Suppressor macrophage (primary cell): ENCODE results near the gene LSM3.

ENCODE experiments used
- DNase-seq, 4 experiments: peaks; one replicate each; pipeline ENCODE4 v3.0.0-alpha.2; 2020 to 2022

LSM3 gene

DNA sequence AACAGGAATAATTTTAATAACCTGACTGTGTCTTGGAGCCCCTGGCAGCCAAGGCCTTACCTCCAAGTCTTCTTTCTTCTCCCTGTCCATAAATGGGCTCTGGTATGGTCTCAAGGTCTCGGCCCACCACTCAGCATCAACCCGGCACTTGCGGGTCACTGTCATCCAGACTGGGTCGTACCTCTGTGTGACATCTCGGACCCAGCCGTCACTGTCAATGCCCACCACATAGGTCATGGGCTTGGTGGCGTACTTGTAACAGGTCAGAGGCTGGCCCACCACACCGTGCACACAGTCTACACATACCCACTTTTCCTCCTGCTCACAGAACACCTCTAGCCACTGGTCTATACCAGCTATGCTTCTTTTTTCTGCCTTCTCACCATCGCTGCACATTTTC, 20.7 kb upstream of the LSM3 start:
- DNase-seq: no peak

DNA sequence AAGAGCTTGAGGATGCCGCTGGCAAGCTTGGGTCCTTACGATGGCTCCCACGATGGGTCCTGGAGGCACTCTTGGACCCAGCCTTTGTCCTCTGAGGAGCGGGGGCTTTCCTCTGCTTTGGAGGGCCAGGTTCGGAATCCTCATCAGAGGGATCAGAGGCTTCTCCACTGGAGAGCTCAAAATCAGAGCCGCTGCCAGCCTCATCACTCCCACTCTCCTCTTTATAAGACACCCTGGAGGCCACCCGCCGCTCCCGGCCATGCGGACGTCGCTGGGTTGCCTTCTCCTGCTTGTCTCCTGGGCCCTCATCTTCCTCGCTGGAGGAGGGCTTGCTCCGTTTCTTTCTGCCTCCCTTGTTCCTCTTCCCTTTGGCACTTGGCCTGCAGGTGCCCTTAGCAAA, 20.2 kb upstream of the LSM3 start:
- DNase-seq: no peak

DNA sequence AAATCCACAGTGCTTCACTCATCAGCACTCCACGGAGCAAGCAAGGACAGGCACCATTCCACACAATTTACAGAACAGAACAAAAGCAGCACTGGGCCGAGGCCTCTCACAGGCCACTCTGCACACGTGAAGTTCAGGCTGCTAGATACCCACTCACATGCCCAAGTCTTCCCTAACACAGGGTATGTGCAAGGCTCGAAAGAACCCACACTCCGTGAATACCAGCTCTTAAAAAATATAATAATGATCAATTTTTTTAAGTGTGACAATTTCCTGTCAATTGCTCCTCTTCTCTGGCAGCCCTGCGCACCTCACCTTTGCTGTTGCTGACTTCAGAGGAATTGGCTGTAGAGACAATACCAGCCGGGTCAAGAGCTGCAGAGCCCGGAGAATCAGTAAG, 19.2 kb upstream of the LSM3 start:
- DNase-seq: no peak

DNA sequence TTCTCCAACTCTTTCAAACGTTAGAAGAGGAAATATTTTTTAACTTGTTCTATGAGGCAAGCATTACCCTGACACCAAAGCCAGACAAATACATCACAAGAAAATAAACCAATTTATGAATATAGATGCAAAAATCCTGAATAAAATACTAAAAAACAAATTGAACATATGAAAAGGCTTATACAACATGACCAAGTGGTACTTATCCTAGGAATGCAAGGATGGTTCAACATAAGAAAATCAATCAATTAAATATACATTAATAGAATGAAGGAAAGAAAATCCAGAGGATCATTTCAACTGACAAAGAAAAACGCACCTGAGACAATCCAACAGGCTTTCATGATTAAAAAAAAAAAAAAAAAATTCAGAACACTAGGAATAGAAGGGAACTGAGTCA, 17.3 kb upstream of the LSM3 start:
- DNase-seq: no peak

DNA sequence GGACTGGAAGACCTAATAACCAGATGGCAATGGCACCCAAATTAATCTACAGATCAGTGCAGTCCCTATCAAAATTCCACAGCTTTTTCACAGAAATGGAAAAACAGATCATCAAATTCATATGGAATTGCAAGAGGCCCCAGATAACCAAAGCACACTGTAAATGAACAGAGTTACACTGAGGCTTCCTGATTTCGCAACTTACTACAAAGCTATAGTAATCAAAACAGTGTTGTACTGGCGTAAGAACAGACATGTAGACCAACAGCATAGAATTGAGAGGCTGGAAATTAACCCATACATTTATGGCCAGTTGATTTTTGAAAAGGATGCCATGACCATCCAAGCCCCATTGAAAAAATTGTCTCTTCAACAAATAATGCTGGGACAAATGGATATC, 16.4 kb upstream of the LSM3 start:
- peak in 1 of 4 experiments; percentile 45 for DNase-seq

DNA sequence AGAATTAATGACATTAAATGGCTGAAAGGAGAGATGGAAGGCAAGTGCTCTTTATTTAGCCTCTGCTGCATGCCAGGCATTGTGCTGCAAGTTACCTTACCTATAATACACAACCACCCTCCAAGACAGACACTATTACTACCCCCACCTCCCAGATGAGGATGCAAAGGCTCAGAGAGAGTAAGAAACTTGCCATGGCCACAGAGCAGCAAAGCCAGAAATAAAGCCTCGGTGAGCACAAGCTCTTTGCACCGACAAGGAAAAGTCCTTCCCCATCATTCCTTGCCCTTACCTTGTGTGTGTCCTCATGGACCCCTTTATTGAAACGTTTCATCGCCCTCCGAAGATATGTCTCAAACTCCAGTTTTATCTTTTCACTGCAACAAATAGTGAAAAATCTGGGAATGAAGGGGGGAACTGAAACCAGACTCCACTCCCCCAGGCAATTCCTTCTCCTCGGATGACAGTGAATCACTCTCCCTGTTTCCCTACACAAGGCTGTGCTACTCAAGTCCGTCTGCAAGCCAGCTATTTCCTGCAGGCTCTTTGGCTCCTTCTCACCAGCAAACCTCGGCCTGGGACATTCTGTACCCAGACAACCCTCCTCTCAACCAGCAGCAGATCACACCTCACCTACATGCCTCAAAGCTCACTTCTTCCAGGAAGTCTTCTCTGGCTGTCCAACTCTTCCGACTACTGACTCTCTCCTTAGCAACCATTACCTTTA, 11.6 kb upstream of the LSM3 start:
- DNase-seq: peak in 1 of 4 experiments; percentile 10

DNA sequence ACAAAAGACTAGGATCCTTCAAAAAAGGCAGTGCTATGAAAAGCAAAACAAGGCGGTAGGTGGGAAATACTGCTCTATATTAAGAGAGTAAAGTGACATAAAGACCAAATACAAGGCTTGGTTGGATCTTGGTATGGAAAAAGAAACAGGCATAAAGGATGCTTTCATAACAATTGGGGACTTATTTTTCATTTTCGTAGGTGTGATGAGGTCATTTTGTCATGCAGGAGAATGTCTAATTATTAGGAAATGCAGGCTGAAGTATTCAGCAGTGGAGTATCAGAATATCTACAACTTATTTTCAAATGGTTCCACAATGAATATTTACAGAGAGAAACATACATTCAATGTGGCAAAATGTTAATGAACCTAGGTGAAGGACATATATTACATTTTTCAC, 9.2 kb upstream of the LSM3 start:
- DNase-seq: peak in 2 of 4 experiments; percentile 28

DNA sequence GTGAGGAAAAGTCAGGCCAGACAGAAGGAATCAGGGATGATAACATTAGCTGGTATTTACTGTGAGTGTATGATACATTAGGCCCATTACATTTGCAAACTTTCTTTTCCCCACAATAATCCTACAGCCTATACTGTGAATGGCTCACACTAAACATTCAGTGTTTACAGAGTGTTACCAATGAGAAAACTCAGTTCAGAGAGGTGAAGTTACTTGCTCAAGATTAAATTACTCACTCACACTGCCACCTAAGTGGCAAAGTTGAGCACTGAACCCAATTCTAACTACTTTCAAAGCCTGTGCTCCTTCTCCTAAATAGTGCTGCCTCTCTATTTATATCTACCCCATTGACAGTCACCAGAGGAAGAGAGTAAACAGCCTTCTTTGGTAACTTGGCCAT, 8.7 kb upstream of the LSM3 start:
- DNase-seq: no peak

DNA sequence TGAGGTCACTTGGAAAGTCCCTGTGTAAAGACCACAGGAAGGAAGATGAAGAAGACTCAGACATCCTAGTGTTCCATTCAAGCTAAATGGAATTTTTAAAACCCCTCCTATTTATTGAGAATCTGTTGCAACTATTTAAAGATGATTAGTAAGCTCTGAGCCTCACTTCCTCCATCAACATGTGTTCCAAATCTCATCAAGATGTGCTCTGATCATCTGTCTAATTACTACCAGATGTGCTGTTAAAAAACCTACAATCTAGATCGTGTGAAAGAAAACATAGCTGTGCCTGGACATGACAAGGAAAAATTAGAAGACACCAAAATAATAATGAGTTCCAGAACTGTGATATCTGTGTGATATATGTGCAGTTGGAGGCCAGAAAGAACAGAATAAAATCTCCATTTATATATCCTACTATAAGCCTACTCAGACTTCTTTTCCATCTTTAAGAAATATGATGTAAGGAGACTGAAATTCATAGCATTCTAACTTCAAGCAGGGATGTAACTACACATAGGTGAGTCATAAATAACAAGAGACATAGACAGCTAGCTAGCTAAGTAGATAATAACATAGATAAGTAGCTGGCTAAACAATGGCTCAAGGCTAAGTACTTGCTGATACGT, 8.0 kb upstream of the LSM3 start:
- DNase-seq: no peak

DNA sequence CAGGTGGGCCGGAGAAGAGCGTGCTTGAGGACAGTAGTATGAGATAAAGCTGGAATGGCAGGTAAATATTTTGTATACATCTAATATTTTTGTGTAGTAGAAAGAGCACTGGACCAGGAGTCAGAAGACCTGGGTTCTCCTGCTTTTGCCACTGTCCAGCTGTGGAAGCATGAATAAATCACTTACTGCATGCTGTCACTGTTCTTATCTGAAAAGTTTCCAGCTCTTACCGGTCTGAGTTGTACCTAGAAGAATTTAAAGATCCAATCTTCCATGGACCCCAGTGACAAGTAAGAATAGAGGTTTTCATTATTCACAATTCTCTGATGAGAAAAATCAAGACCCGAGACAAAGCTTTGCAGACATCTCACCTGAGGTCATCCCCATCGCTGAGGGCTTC, 6.1 kb upstream of the LSM3 start:
- no peak for DNase-seq

DNA sequence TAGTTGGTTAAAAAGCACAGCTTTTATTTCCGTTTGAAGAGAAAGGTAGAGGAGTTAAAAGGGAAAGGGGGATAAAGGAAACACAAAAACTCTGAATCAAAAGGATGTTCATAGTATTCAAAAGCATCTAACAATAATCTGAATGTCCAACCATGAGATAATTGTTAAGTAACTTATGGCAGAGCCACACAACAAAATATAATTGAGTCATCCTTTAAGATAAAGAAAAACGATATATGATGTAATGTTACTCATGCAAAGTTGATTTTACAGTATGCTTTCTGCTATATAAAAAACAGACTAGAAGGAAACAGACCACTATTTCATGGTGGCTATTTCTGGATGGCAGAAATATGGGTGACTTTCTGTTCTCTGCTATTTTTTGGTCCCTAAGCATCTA, 4.1 kb upstream of the LSM3 start:
- no peak for DNase-seq

DNA sequence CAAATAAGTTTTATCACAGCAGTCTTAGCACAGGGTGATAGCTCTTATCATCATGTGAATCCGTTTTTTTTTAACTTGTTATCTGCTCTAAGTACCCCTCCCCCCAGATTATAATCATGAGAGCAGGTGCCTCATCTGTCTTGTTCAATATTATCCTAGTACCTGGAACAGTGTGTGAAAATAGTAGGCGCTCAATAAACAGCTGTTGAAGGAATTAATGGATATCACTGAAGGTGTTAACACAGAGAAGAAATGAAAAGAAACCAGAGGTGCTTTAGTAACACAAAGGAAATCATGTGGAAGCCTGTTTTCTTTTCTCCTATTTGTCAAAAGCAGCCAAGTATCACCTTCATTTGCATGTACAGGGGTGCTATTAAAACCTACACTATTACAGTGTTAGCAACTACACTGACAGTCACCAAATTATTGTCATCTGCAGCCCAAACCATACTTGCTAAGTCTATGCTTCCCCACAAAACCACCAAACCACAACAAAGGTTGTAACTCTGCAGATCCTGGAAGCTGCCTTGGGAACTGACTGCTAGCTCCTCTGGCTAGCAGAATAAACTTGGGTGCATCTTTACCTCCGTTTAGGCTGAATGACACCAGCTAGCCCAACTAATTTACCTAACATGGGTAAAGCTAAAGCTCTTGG, 3.1 kb upstream of the LSM3 start:
- DNase-seq: peak in 1 of 4 experiments; percentile 30

DNA sequence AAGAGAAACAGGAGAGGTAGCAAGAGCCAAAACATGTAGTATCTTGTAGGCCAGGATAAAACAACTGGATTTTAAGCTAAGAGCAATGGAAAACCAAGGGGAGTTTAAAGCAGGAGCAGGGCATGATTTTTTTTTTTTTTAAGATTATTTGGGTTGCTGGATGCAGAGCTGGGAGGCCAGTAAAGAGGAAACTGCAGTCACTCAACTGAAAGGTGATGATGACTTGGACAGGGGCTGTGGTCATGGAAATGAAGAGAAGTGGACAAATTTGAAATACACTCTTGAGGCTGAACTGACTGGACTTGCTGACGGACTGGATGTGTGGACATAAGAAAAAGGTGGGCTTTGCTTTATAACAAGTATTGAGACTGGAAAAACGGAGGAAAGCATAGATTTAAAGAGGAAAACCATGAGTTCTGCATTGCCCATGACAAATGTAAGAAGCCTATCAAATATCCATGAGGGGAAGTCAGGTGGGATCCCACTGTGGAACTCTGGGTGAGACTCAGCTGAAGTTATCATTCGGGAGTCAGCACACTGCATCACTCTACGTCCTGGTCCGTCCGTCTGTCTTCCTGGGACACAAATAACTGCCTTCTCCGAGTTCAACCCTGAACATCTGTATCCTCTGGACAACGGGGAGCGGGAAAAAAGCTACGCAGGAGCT, 904 bp upstream of the LSM3 start:
- peak in 3 of 4 experiments; percentile 9 to 29 (median 22) for DNase-seq

DNA sequence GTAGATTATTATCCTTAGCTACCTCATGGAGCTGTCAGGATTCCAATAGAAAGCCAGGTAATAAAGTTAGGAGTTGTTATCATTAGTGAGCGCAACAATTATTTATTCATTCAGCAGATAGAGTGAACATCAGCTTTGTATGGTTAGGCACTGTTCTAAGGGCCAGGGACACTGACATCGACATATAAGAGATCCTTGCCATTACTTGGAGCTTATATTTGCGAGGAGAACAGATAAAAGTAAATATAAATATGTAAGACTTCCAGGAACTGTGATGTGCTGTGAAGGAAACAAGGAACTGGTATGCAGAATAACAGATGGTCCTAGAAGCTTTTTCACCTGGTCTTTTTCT, 473 bp downstream of the LSM3 start:
- no peak for DNase-seq

DNA sequence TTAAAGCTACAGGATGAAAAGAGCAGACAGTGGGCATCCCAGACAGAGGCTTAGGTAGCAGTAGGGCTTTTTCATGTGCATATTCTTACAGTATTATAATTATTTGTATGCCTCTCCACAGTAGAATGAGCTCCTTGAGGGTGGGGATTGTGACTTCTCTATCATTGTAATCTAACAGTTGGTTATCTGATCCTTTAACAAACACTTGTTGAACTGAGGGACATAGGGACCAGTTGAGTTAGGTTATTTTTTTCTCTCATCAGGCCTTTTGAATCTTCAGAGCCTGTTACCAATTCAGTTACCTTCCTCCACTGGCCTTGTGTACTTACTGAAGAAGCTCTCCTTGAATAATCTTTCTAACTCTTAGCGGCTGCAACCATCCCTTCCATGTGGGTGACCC, 1.2 kb downstream of the LSM3 start:
- DNase-seq: no peak

DNA sequence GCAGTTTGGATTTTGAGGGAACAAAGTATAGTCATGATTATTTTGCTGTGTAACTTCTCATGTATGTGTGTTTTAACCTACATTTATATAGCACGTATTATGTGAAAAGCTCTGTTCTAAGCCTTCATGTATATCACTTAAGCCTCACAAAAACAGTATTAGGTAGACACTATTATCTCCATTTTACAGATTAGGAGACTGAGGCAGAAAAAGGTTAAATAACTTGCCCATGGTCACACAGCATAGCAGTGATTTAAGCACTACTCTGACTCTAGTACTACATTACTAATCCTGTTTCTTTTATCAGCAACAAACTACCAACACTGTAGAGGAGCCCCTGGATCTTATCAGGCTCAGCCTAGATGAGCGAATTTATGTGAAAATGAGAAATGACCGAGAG, 2.6 kb downstream of the LSM3 start:
- DNase-seq: no peak

DNA sequence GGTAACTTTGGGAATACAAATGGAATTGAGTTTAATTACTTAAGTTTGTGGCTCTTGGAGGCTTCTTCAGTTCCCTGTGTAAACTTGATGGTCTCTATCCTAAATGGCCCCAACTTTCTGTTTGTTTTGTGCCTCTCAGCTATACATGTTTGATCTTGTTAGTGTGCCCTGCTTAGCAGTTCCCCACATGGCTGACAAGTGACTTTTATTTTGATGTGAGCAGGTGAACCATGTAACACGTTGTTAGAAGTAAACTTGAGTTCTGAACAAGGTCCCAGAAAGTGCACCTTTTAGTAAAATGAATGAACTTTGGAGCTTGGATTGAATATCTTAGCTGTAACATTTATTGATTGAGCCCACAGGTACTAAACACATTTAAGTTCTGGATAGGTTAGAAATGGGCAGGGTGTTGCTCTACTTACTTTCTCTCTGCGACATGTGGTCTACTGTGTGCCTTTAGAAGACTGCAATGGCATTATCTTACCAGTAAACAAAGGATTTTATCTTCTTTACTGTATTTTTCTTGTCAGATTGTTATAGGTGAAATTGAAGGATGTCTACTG, 4.5 kb downstream of the LSM3 start:
- no peak for DNase-seq

DNA sequence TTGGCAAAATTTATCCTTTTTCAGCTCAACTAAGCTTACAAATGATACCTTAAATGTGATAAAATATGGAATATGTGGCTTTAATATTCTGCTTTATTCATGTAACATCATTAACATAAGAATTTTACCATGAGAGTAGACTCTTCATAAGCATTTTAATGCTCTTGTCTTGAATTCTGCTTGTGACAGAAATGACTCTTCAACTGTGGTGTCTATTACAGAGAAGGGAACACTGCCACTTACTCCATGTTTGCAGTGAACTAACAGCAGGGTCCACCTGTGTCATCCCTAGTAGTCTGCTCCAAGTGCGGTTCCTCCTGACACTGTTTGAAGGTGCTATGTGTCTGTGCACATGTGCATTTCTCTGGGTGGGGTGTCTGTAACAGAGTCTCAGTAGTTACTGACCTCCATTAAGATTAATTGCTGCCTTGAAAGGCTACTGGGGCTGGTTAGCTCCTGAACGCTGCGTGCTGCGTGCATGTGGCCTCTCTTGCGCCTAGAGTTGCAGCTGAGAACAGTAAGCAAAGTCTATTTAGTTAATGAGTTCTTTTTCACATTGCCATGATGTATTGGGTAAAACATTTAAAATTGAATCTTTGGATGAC, 8.3 kb downstream of the LSM3 start:
- no peak for DNase-seq

DNA sequence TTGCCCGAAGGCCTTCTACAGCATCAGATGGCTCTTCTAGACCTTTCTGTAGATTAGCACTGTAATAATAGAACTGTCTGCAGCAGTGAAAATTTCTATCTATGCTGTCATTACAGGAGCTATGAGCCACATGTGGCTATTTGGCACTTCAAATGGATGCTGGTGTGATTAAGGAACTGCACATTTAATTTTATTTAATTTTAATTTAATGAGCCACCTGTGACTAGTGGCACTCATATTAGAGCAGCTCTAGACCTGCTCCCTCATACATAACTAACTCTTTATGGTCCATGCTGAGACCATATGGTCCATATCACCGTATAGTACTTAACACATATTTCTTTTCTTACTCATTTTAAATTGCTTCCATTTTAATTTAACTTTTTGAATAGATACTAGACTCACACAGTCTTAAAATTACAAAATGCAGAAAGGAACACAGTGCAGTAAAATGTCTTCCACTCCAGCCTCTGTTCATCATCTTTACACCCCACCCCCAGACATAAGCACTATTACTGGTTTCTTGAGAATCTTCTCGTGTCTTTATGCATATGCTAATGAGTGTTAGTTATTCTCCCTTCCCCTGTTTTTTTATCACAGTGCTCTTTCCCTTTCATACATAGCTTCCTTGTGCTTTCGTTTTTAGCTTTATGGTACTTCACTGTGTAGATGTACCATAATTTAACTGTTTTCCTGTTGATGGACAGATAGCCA, 9.6 kb downstream of the LSM3 start:
- DNase-seq: no peak

DNA sequence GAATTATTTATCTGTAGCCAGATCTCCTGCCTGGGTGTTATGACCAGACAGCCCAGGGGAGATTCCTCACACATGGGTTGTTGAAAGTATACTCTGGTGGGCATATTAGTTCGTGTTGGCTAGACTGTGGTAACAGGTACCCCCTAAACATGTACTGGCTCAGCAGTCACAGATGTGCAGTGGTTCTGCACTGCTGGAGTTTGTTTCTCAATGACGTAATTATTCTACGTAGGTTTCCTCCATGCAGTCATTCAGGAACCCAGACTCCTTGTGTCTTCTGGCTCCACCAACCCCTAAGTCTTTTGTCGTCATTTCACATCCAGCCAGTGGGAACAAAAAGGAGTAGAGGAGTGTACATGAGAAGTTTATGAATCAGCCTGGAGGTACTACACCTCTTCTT, 16.2 kb downstream of the LSM3 start:
- DNase-seq: no peak

DNA sequence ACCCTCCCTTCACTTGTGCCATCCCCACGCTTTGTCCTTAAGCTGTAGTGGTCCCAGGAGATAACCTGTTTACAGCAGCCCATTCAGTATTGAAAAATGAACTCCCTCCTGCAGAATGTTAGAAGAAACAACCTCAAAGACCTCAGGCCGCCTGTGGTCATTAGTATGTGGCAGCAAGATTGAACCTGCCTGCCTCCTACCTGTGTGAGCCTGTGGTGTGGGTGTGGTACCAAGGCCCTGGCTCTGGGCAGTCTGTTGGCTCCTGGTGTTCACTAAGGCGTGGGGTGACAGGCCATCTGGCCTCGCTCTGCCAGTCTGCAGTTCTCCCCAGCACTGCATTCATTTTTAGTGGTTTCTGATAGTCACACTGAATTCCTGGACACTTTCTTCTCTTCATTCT, 21.0 kb downstream of the LSM3 start:
- DNase-seq: no peak

DNA sequence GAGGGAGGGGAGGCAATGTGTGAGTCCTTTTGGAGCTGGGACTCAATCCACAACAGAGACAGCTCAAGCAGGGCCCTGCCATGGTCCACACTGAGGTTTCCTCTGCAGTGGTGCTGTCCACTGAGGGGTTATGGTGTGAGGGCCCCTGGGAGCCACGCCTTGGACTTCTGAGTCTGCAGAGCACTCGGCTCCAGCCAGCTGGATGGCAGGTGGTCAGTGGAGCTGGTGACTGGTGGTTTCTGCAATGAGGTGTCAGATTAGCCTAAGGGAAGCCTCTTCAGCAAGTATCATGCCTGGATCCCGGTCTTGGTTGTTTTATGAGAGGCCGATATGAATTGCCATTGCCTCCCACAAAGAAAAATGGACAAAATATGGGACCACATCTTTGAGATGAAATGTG, 21.7 kb downstream of the LSM3 start:
- no peak for DNase-seq
